Measurements from ENCODE around the gene AHNAK. TPM values are rescaled to one million over a fixed set of nuclear protein-coding genes. Genes with fewer than 3 reads are reported as not detected.

AHNAK gene
- total and polyA plus RNA-seq, 2 of the 8 experiments (the other 6 are each of a cell fraction or from before 2014, with no cell fraction given), result 2.0 to 5.8 TPM

- TF ChIP-seq, protein P1, sequence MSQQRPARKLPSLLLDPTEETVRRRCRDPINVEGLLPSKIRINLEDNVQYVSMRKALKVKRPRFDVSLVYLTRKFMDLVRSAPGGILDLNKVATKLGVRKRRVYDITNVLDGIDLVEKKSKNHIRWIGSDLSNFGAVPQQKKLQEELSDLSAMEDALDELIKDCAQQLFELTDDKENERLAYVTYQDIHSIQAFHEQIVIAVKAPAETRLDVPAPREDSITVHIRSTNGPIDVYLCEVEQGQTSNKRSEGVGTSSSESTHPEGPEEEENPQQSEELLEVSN (IDR thresholded peaks at IDR 0.05), result no peak
- TF ChIP-seq JUND (IDR thresholded peaks at IDR 0.05; ENCODE audit: low read length), result no peak
- no peak for TF ChIP-seq SIRT6 (IDR thresholded peaks at IDR 0.05; ENCODE audit: low read length)
- TF ChIP-seq, protein P2, sequence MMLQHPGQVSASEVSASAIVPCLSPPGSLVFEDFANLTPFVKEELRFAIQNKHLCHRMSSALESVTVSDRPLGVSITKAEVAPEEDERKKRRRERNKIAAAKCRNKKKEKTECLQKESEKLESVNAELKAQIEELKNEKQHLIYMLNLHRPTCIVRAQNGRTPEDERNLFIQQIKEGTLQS (IDR thresholded peaks at IDR 0.05; ENCODE audit: insufficient read depth, low read depth, low read length), result no peak
- no peak for TF ChIP-seq KDM5A (IDR thresholded peaks at IDR 0.05; ENCODE audit: low read length)
- no peak for TF ChIP-seq GABPA (IDR thresholded peaks at IDR 0.05; ENCODE audit: borderline replicate concordance, insufficient read depth, low read length)
Measured at GRCh38 chr11:62514151-62514550, 32.5 kb downstream of the AHNAK start (continued).
